OCI-LY1 (cell line): ENCODE results near the gene GALNT14.

Experiments used
- H2AFZ ChIP-seq: fragments of 200-600 bp; sonication (generic), shearing (Covaris generic); 2 replicates; pipeline ENCODE4 v1.6.0; 2014; ENCODE audit warnings: antibody characterized with exemption, mild to moderate bottlenecking, low read length
- H3F3A ChIP-seq: fragments of 200-600 bp; sonication (generic), shearing (Covaris generic); 2 replicates; pipeline ENCODE4 v1.6.0; 2014; ENCODE audit warnings: mild to moderate bottlenecking, antibody characterized with exemption, low read length, moderate library complexity; ENCODE audit not compliant: insufficient read depth
- H3K27ac ChIP-seq: fragments of 200-600 bp; sonication (generic); 2 replicates; pipeline ENCODE4 v1.5.1; 2014; ENCODE audit warnings: low read length, mixed run types, mild to moderate bottlenecking, low read depth; ENCODE audit not compliant: poor library complexity, severe bottlenecking
- H3K27me3 ChIP-seq: fragments of 200-600 bp; sonication (generic); 2 replicates; pipeline ENCODE4 v1.6.0; 2014; ENCODE audit warnings: antibody characterized with exemption, mild to moderate bottlenecking, low read length, moderate library complexity; ENCODE audit not compliant: insufficient read depth
- H3K36me3 ChIP-seq: fragments of 200-600 bp; sonication (generic); 2 replicates; pipeline ENCODE4 v1.6.1; 2014; ENCODE audit warnings: mild to moderate bottlenecking, antibody characterized with exemption, low read length, moderate library complexity, mixed read lengths; ENCODE audit not compliant: insufficient read depth
- H3K4me1 ChIP-seq: fragments of 200-600 bp; sonication (generic); 2 replicates; pipeline ENCODE4 v1.5.1; 2014; ENCODE audit warnings: mild to moderate bottlenecking, low read length, moderate library complexity; ENCODE audit not compliant: insufficient read depth, severe bottlenecking
- H3K4me2 ChIP-seq: fragments of 200-600 bp; sonication (generic), shearing (Covaris generic); 2 replicates; pipeline ENCODE4 v1.6.1; 2014; ENCODE audit warnings: low read length
- H3K4me3 ChIP-seq: fragments of 200-600 bp; sonication (generic); 2 replicates; pipeline ENCODE4 v1.5.1; 2014; ENCODE audit warnings: low read length, low read depth, mild to moderate bottlenecking, mixed read lengths; ENCODE audit not compliant: poor library complexity, severe bottlenecking
- H3K79me2 ChIP-seq: fragments of 200-600 bp; shearing (Covaris generic); 2 replicates; pipeline ENCODE4 v1.6.1; 2016; ENCODE audit warnings: mixed run types, low read length, mixed read lengths; ENCODE audit not compliant: insufficient read depth
- H3K9ac ChIP-seq: fragments of 200-600 bp; sonication (generic), shearing (Covaris generic); 2 replicates; pipeline ENCODE4 v1.6.1; 2014; ENCODE audit warnings: mild to moderate bottlenecking, low read length, mixed read lengths
- H3K9me2 ChIP-seq: fragments of 200-600 bp; sonication (generic), shearing (Covaris generic); 2 replicates; pipeline ENCODE4 v1.6.1; 2014; ENCODE audit warnings: low read depth, mild to moderate bottlenecking, low read length, mixed read lengths
- H3K9me3 ChIP-seq: fragments of 200-600 bp; shearing (Covaris generic); 2 replicates; pipeline ENCODE4 v1.6.1; 2014; ENCODE audit warnings: low read length, mixed read lengths
- H4K20me1 ChIP-seq: fragments of 200-600 bp; sonication (generic), shearing (Covaris generic); 2 replicates; pipeline ENCODE4 v1.6.0; 2016; ENCODE audit warnings: mild to moderate bottlenecking, low read length; ENCODE audit not compliant: insufficient read depth
- CTCF ChIP-seq: fragments of 200-600 bp; sonication (generic), shearing (Covaris generic); IDR thresholded peaks from 2 replicates; pipeline ENCODE4 v1.5.1; 2017; ENCODE audit warnings: mild to moderate bottlenecking, antibody characterized with exemption, low read length, moderate library complexity, mixed read lengths
- EZH2 ChIP-seq: fragments of 200-600 bp; sonication (generic), shearing (Covaris generic); IDR thresholded peaks from 2 replicates; pipeline ENCODE4 v1.8.0; 2017; ENCODE audit warnings: borderline replicate concordance, mixed run types, mild to moderate bottlenecking, antibody characterized with exemption, low read length, moderate library complexity, mixed read lengths

GALNT14 gene

GRCh38 chr2:31110431-31110830 lies 27.8 kb downstream of the GALNT14 start:
- no peaks in the 10 kb centered on the region for H3K79me2 ChIP-seq
- H3K27ac ChIP-seq: no peak overlapping the region
- H3K9me2 ChIP-seq: no peaks in the 10 kb centered on the region
- H3K9me3 ChIP-seq: no peaks in the 10 kb centered on the region
- H3K9ac ChIP-seq: no peak overlapping the region
- no peaks in the 10 kb centered on the region for H4K20me1 ChIP-seq
- H3K4me3 ChIP-seq: no peak overlapping the region
- TF ChIP-seq CTCF: no peak
- TF ChIP-seq EZH2: no peak
- H2AFZ ChIP-seq: no peak overlapping the region
- no peaks in the 10 kb centered on the region for H3K27me3 ChIP-seq
- H3K4me1 ChIP-seq: no peaks in the 10 kb centered on the region
- no peak overlapping the region for H3K4me2 ChIP-seq
- no peaks in the 10 kb centered on the region for H3F3A ChIP-seq
- H3K36me3 ChIP-seq: no peaks in the 10 kb centered on the region

GRCh38 chr2:31109633-31110192 lies 28.5 kb downstream of the GALNT14 start:
- H4K20me1 ChIP-seq: no peaks in the 10 kb centered on the region
- H3K79me2 ChIP-seq: no peaks in the 10 kb centered on the region

GRCh38 chr2:31108561-31109286 lies 29.5 kb downstream of the GALNT14 start:
- Histone ChIP-seq H3K79me2 (no peaks in the 10 kb centered on the region), H3F3A (no peaks in the 10 kb centered on the region), H3K27me3 (no peaks in the 10 kb centered on the region), H4K20me1 (no peaks in the 10 kb centered on the region), H3K4me2 (no peak overlapping the region), H3K9ac (no peak overlapping the region), H3K9me3 (no peaks in the 10 kb centered on the region), H3K9me2 (no peaks in the 10 kb centered on the region), H3K4me3 (no peak overlapping the region), H3K4me1 (no peaks in the 10 kb centered on the region), H3K36me3 (no peaks in the 10 kb centered on the region), H2AFZ (no peak overlapping the region), H3K27ac (no peak overlapping the region)
- no peak for TF ChIP-seq EZH2
- no peak for TF ChIP-seq CTCF

More at GRCh38 chr2:31109633-31110192, 28.5 kb downstream of the GALNT14 start:
- Histone ChIP-seq H3K4me3 (no peak overlapping the region), H3K4me2 (no peak overlapping the region), H3K4me1 (no peaks in the 10 kb centered on the region), H3K9me2 (no peaks in the 10 kb centered on the region), H3K9me3 (no peaks in the 10 kb centered on the region), H3K9ac (no peak overlapping the region), H3K36me3 (no peaks in the 10 kb centered on the region), H2AFZ (no peak overlapping the region), H3K27ac (no peak overlapping the region), H3F3A (no peaks in the 10 kb centered on the region), H3K27me3 (no peaks in the 10 kb centered on the region)
- TF ChIP-seq CTCF (no peak), EZH2 (no peak)
